ENCODE measurements around the gene ALDH3A1. TPM values are rescaled to one million over a fixed set of nuclear protein-coding genes. Genes with fewer than 3 reads are reported as not detected.
A peak's percentile ranks its signal among the peaks of the same experiment; 100 is the strongest.

The ALDH3A1 gene
- total RNA-seq, 4 donors from 2014 or later = 0.51 to 7.1 (median 1.7) TPM; not detected in 1

- intact Hi-C loops (cut with DNase I; ENCODE audit: low total_unique reads) = no loop called here
- no peaks in the 10 kb centered on the region for H3K36me3 ChIP-seq
- H3K27me3 ChIP-seq = no peaks in the 10 kb centered on the region
- H3K4me1 ChIP-seq = no peaks in the 10 kb centered on the region
- no peak for TF ChIP-seq POLR2A (IDR thresholded peaks at IDR 0.05)
- no peak for TF ChIP-seq CTCF (IDR thresholded peaks at IDR 0.05)
- no peak for DNase-seq
- no peak overlapping the region for H3K27ac ChIP-seq
- no peak overlapping the region for H3K4me3 ChIP-seq
- H3K9me3 ChIP-seq = no peaks in the 10 kb centered on the region
Observed at GRCh38 chr17:19756546-19756945, 8.4 kb upstream of the ALDH3A1 start.

- no peaks in the 10 kb centered on the region for H3K9me3 ChIP-seq
- DNase-seq = no peak
- TF ChIP-seq CTCF (IDR thresholded peaks at IDR 0.05) (no peak), POLR2A (IDR thresholded peaks at IDR 0.05) (no peak)
- no peaks in the 10 kb centered on the region for H3K27me3 ChIP-seq
- H3K4me1 ChIP-seq = no peaks in the 10 kb centered on the region
- H3K27ac ChIP-seq = no peak overlapping the region
- H3K36me3 ChIP-seq = no peaks in the 10 kb centered on the region
- no peak overlapping the region for H3K4me3 ChIP-seq
- intact Hi-C loops (cut with DNase I; ENCODE audit: low total_unique reads) = no loop called here
Observed at GRCh38 chr17:19755821-19756510, 7.9 kb upstream of the ALDH3A1 start.

GRCh38 chr17:19755392-19755791 is 7.3 kb upstream of the ALDH3A1 start:
- Histone ChIP-seq H3K4me1 (no peaks in the 10 kb centered on the region), H3K27me3 (no peaks in the 10 kb centered on the region), H3K9me3 (no peaks in the 10 kb centered on the region), H3K36me3 (no peaks in the 10 kb centered on the region), H3K27ac (no peak overlapping the region), H3K4me3 (no peak overlapping the region)
- no peak for TF ChIP-seq POLR2A (IDR thresholded peaks at IDR 0.05)
- TF ChIP-seq CTCF (IDR thresholded peaks at IDR 0.05) = no peak
- intact Hi-C loops (cut with DNase I; ENCODE audit: low total_unique reads) = no loop called here
- DNase-seq = no peak

GRCh38 chr17:19753661-19754463 is 5.8 kb upstream of the ALDH3A1 start:
- Histone ChIP-seq H3K27me3 (no peaks in the 10 kb centered on the region), H3K9me3 (no peaks in the 10 kb centered on the region), H3K4me1 (no peaks in the 10 kb centered on the region), H3K27ac (no peak overlapping the region), H3K36me3 (no peaks in the 10 kb centered on the region), H3K4me3 (no peak overlapping the region)
- intact Hi-C loops (cut with DNase I; ENCODE audit: low total_unique reads) = no loop called here
- TF ChIP-seq CTCF (IDR thresholded peaks at IDR 0.05) = peak in 1 of 4 experiments; percentile 34
- TF ChIP-seq POLR2A (IDR thresholded peaks at IDR 0.05) = no peak
- DNase-seq = no peak

GRCh38 chr17:19753051-19753509 is 5.0 kb upstream of the ALDH3A1 start:
- Histone ChIP-seq H3K27ac (peak overlapping the region in 1 of 2 donors; percentile 50), H3K4me1 (no peaks in the 10 kb centered on the region), H3K36me3 (no peaks in the 10 kb centered on the region), H3K27me3 (no peaks in the 10 kb centered on the region), H3K4me3 (no peak overlapping the region), H3K9me3 (no peaks in the 10 kb centered on the region)
- peak in 1 of 2 donors; percentile 41 for DNase-seq
- intact Hi-C loops (cut with DNase I; ENCODE audit: low total_unique reads) = no loop called here
- TF ChIP-seq CTCF (IDR thresholded peaks at IDR 0.05) (no peak), POLR2A (IDR thresholded peaks at IDR 0.05) (no peak)
